Measurements from ENCODE around the gene OR6P1.

Gene OR6P1, protein sequence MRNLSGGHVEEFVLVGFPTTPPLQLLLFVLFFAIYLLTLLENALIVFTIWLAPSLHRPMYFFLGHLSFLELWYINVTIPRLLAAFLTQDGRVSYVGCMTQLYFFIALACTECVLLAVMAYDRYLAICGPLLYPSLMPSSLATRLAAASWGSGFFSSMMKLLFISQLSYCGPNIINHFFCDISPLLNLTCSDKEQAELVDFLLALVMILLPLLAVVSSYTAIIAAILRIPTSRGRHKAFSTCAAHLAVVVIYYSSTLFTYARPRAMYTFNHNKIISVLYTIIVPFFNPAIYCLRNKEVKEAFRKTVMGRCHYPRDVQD

DNA sequence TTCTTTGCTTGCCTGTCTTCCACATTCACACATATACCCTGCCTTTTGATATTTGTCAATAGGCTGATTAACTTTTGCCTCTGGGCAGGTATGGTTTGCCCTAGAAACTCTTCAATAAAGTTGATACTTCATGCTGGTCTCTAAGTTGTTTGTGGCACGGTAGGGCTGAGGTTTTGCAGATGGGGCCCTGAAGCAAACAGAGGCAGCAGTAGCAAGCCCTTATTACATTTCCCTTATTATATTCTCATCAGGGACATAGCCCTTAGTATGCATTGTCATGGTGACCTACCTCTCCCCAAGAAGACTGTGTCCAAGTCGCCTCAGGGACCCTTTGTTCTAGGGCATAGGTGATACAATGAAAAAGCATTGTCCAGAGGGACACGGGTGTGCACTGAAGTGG lies at the start of gene OR6P1:
OR6P1 (minus strand) TSS at position 101 of the 400 bp plus-strand sequence. CDS start 6,976 bp downstream, outside the sequence.
- DNase-seq (ENCODE audit: low read depth in 1 of 2, low spot score in 1 of 2): no peak
- TF ChIP-seq JUND (IDR thresholded peaks at IDR 0.05; ENCODE audit: low read depth): no peak
- in situ Hi-C loops (cut with HindIII; ENCODE audit: low pct_unique_long_range_greater_than_20kb, low sequenced_read_pairs): no loop called here

DNA sequence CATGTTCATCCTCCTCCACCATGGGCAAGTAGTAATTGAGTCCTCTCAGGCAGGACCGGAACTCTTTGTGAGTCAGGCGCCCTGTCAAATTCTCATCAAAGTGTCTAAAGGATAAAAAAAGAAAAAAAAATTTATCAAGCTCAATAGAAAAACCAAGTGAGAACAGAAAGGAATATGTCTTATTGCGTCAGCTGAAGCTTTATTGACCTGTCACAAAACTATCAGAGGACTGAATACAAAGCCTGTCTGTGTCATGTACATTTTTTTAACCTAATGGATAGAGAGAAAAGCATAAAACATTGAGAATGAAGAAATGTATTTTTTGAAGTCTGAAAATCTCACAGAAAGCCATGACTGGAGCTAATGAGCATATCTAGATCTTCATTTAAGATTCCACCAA lies 43.4 kb upstream of the OR6P1 start:
- no peak for TF ChIP-seq JUND (IDR thresholded peaks at IDR 0.05; ENCODE audit: low read depth)
- in situ Hi-C loops (cut with HindIII; ENCODE audit: low pct_unique_long_range_greater_than_20kb, low sequenced_read_pairs): no loop called here
- DNase-seq (ENCODE audit: low read depth in 1 of 2, low spot score in 1 of 2): no peak

DNA sequence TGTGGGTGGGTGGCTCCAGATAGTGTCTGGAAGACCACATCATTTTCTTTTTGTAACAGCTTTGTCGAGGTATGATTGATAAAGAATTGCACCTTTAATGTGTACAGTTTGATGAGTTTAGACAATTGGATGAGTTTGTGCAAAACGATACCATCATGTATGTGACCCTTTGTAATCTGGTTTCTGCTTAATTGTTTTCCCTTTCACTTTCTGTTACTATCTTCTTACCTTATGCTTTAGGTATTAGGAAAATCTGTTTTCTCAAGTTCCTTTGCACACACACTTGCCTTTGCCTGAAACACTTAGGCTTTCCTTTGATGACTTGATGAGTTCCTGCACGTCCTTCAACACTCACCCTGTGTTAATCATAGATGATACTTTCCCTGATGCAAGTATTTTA lies 41.5 kb upstream of the OR6P1 start:
- in situ Hi-C loops (cut with HindIII; ENCODE audit: low pct_unique_long_range_greater_than_20kb, low sequenced_read_pairs): no loop called here
- no peak for DNase-seq (ENCODE audit: low read depth in 1 of 2, low spot score in 1 of 2)
- no peak for TF ChIP-seq JUND (IDR thresholded peaks at IDR 0.05; ENCODE audit: low read depth)

DNA sequence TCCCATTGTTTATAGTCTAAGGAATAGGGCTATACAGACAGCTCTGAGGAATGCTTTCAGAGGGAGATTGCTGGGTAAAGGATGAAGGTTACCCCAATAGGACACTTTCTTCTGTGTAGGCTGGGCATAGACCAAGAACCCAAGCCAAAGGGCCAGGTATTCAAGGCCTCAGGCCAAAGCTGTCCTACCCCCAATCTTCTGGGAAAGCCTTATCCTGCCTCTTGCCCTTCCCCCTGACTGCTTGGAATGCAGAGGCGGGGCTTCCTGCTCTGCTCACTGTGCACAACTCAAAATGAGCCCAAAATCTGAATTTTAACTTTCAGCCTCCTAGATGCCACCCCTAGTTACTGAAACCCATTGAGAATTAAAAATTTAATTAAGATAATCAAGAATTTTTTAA lies 36.9 kb upstream of the OR6P1 start:
- in situ Hi-C loops (cut with HindIII; ENCODE audit: low pct_unique_long_range_greater_than_20kb, low sequenced_read_pairs): no loop called here
- DNase-seq (ENCODE audit: low read depth in 1 of 2, low spot score in 1 of 2): no peak
- TF ChIP-seq JUND (IDR thresholded peaks at IDR 0.05; ENCODE audit: low read depth): no peak

DNA sequence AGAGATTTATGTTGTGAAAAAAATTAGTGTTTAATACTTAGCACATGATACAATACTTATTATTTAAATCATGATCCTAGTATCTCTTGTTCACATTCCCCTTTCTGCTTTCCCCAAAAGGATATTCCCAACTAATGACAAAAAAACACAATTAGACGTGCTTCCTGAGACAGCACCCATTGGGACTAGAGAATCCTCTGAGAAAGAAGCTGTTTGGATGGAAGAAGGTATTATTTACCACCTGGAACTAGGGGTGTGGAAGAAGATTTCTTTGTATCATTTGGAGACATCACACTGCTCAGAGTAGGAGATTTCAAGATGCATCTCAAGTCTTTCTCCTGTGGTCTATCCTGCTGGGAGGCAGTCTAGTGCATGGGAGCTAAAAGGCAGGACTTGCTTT lies 34.6 kb upstream of the OR6P1 start, which contains the start of gene OR10Z1:
OR10Z1 (plus strand) TSS at position 301 of the 400 bp plus-strand sequence. CDS start 1,171 bp downstream, outside the sequence.
- TF ChIP-seq JUND (IDR thresholded peaks at IDR 0.05; ENCODE audit: low read depth): no peak
- in situ Hi-C loops (cut with HindIII; ENCODE audit: low pct_unique_long_range_greater_than_20kb, low sequenced_read_pairs): no loop called here
- DNase-seq (ENCODE audit: low read depth in 1 of 2, low spot score in 1 of 2): no peak

DNA sequence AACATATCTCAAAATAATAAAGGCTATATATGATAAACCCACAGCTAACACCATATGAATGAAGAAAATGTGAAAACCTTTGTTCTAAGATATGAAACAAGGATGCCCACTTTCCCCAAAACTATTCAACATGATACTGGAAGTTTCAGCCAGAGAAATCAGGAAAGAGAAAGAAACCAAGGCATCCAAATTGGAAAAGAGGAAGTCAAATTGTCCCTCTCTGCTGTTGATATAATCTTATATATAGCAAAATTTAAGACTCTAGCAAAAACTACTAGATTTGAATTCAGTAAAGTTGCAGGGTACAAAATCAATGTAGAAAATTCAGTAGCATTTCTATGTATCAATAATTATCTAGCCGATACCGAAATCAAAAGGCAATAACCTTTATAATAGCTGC lies 30.4 kb upstream of the OR6P1 start:
- in situ Hi-C loops (cut with HindIII; ENCODE audit: low pct_unique_long_range_greater_than_20kb, low sequenced_read_pairs): no loop called here
- DNase-seq (ENCODE audit: low read depth in 1 of 2, low spot score in 1 of 2): no peak
- no peak for TF ChIP-seq JUND (IDR thresholded peaks at IDR 0.05; ENCODE audit: low read depth)

DNA sequence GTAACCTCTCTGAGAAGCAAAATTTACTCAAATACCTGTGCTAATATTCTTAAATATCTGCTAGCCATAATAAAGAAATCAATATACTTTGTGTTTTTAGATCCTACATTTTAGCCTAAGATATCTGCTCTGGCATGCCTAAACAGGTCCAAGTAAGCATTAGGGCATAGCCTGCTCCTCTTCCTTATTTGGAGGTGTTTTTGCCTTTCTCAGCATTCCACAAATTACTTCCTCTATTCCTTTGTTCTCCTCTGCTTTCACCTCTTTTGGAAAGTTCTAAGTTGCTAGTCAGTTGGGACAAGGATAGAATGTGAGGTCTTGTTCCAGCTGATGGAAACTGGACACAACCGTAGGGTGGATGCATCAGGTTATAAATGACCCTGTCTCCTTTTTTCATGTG lies 16.6 kb upstream of the OR6P1 start:
- no peak for TF ChIP-seq JUND (IDR thresholded peaks at IDR 0.05; ENCODE audit: low read depth)
- in situ Hi-C loops (cut with HindIII; ENCODE audit: low pct_unique_long_range_greater_than_20kb, low sequenced_read_pairs): no loop called here
- no peak for DNase-seq (ENCODE audit: low read depth in 1 of 2, low spot score in 1 of 2)

DNA sequence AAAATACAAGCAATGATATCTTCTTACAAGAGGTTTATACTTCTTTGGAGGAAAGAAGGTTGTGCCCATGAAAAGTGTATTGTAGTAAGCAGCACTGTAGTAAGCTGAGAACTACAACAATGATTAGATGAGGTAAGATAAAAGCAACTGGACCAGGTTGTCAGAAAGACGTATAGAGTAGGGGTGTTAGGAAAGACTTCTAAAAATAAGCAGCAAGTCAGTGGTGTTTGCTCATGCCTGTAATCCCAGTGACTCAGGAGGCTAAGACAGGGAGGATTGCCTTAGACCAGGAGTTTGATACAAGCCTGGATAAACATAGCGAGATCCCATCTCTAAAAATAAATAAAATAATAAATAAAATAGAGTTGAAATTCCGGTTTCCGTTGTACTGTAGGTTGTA lies 13.6 kb upstream of the OR6P1 start:
- DNase-seq (ENCODE audit: low read depth in 1 of 2, low spot score in 1 of 2): no peak
- no peak for TF ChIP-seq JUND (IDR thresholded peaks at IDR 0.05; ENCODE audit: low read depth)
- in situ Hi-C loops (cut with HindIII; ENCODE audit: low pct_unique_long_range_greater_than_20kb, low sequenced_read_pairs): no loop called here

DNA sequence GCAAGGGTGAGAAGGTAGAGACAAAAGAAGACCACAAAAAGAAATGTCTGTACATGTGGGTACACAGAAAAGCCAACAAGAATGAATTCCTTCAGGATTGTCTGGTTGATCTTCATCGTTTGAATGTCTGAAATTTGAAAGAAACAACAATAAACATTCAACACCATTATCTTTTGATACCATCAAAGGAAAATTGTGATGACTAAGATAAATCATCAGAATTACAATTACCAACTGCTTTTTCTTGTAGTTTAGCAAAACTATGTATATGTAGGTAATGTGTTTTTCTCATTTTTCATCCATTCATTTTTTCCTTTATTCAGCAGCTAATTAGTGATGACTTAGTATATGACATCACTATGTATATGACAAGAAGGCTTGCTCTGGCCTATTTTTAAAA lies 9.4 kb upstream of the OR6P1 start, which contains the start of gene OR10X1:
OR10X1 (minus strand) TSS at position 167 of the 400 bp plus-strand sequence; CDS start at position 167, 0 bp downstream.
- no peak for DNase-seq (ENCODE audit: low read depth in 1 of 2, low spot score in 1 of 2)
- no peak for TF ChIP-seq JUND (IDR thresholded peaks at IDR 0.05; ENCODE audit: low read depth)
- in situ Hi-C loops (cut with HindIII; ENCODE audit: low pct_unique_long_range_greater_than_20kb, low sequenced_read_pairs): no loop called here

DNA sequence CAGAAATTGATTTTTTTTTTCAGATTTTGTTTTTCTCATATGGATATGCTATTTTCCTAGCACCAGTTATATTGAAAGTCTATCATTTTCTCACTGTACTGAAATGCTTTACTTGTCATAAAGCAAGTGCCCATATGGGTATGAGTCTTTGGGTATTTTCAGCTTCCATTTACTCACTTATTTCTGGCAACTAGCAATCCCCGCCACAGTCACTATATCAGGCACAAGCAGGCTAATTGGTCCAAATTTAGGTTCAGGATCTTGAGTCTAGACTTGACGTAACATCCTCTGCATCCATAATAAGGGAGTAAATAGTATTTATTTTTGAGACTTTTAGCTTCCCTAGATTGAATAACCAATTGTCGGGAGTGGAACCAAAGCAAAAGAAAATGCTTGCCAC lies 7.2 kb upstream of the OR6P1 start:
- TF ChIP-seq JUND (IDR thresholded peaks at IDR 0.05; ENCODE audit: low read depth): no peak
- in situ Hi-C loops (cut with HindIII; ENCODE audit: low pct_unique_long_range_greater_than_20kb, low sequenced_read_pairs): no loop called here
- no peak for DNase-seq (ENCODE audit: low read depth in 1 of 2, low spot score in 1 of 2)

DNA sequence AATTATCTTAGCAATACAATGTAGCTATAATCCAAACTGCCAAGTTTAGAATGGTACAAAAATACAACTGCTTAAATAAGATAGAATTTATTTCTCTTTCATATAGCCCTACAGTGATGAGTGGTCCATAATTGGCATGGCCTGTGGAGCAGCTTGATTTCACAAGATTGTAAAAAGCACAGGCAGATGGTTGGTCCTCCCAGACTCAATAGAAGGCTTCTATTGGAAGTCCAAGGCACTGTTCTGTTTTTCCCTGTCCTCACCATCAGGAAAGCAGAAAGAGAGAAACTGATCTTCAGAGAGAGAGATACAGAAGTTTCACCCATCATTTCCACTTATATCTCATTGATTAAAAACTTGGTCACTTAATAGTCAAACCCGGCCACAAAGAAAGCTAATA lies 1.8 kb upstream of the OR6P1 start:
- in situ Hi-C loops (cut with HindIII; ENCODE audit: low pct_unique_long_range_greater_than_20kb, low sequenced_read_pairs): no loop called here
- no peak for TF ChIP-seq JUND (IDR thresholded peaks at IDR 0.05; ENCODE audit: low read depth)
- no peak for DNase-seq (ENCODE audit: low read depth in 1 of 2, low spot score in 1 of 2)

DNA sequence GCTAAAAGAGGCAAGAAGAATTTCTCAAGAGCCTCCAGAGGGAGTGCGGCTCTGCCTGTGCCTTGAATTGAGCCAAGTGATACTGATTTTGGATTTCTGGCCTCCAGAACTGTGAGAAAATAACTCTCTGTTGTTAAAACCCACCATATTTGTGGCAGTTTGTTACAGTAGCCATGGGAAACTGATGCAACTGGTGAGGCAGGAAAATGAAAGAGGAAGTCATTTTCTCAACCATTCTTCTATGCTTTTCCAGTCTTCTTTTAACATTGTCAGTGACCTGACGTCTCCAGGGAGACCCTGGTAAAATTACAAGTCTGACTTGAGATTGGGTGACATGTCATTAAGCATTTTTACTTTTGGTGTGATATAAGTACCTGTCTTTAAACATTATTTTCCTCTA lies 5.8 kb downstream of the OR6P1 start:
- TF ChIP-seq JUND (IDR thresholded peaks at IDR 0.05; ENCODE audit: low read depth): no peak
- in situ Hi-C loops (cut with HindIII; ENCODE audit: low pct_unique_long_range_greater_than_20kb, low sequenced_read_pairs): no loop called here
- DNase-seq (ENCODE audit: low read depth in 1 of 2, low spot score in 1 of 2): no peak

DNA sequence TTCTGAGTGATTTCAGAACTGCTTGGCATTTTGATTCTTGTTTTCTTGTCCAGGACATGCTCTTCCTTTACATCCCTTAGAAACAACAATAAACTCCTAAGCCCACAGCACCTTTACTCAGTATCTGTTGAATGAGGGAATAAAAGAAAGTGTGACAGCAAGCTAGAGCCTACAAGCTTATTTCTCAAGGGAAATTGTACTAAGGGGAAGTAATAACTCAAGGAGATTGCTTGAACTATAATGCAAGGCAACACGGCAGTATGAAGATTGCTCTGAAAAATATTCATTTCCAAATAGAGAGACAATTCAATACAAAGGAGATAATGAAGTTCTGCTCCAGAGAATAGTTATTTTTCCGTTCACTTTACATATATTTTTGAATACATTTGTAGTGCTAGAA lies 6.5 kb downstream of the OR6P1 start:
- DNase-seq (ENCODE audit: low read depth in 1 of 2, low spot score in 1 of 2): no peak
- TF ChIP-seq JUND (IDR thresholded peaks at IDR 0.05; ENCODE audit: low read depth): no peak
- in situ Hi-C loops (cut with HindIII; ENCODE audit: low pct_unique_long_range_greater_than_20kb, low sequenced_read_pairs): no loop called here

DNA sequence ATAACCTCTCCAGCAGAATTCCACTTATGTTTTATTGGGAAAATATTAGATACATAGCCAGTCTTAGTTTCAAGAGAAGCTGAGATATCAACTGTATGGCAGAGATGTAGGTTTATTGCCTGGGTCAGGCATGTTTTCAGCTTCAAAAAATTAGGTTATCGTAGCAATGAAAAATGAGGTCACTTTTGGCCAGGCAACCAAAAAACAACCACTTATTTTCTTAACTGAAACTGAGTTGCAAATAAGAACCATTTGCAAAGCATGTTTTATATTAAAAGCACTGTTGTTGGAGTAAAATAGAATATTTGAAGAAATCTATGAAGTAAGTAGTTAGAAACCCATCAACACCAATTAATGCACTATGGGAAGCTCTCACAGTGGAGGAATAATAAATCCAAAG lies 10.7 kb downstream of the OR6P1 start:
- TF ChIP-seq JUND (IDR thresholded peaks at IDR 0.05; ENCODE audit: low read depth): no peak
- DNase-seq (ENCODE audit: low read depth in 1 of 2, low spot score in 1 of 2): no peak
- in situ Hi-C loops (cut with HindIII; ENCODE audit: low pct_unique_long_range_greater_than_20kb, low sequenced_read_pairs): no loop called here
